Measurements from ENCODE around the gene UBASH3A.

DNA sequence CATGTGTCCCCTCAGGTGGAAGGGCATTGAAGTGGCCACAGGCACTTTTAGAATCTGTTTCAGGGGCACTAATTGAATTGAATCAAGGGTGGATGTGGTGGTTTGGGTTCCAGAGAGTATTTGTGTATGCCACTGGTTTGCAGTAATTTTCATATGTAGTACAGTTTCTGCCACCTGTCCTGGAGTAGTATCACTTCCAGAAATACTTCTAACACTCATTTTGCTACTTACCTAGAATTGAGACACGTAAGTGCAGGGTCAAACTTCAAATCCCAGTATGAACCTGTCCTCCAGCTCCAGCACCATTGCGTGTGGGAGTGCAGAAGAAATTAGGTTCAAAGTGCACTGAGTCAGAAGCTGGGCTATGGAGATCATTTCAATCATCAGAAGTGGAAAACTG lies 65.6 kb downstream of the UBASH3A start:
- TF ChIP-seq PHF8 (IDR thresholded peaks at IDR 0.05; ENCODE audit: borderline replicate concordance, low read depth), result no peak
- TF ChIP-seq JUN (IDR thresholded peaks at IDR 0.05), result no peak
- no peak for TF ChIP-seq TP53 (CRISPR knock-in tag; IDR thresholded peaks at IDR 0.05)
- TF ChIP-seq, protein P1, sequence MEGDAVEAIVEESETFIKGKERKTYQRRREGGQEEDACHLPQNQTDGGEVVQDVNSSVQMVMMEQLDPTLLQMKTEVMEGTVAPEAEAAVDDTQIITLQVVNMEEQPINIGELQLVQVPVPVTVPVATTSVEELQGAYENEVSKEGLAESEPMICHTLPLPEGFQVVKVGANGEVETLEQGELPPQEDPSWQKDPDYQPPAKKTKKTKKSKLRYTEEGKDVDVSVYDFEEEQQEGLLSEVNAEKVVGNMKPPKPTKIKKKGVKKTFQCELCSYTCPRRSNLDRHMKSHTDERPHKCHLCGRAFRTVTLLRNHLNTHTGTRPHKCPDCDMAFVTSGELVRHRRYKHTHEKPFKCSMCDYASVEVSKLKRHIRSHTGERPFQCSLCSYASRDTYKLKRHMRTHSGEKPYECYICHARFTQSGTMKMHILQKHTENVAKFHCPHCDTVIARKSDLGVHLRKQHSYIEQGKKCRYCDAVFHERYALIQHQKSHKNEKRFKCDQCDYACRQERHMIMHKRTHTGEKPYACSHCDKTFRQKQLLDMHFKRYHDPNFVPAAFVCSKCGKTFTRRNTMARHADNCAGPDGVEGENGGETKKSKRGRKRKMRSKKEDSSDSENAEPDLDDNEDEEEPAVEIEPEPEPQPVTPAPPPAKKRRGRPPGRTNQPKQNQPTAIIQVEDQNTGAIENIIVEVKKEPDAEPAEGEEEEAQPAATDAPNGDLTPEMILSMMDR (IDR thresholded peaks at IDR 0.05), result no peak
- no peak for TF ChIP-seq CBX2 (IDR thresholded peaks at IDR 0.05; ENCODE audit: borderline replicate concordance, low read depth)
- TF ChIP-seq POLR2A (IDR thresholded peaks at IDR 0.05; ENCODE audit: low read length), result no peak
- no peak for TF ChIP-seq MYC (IDR thresholded peaks at IDR 0.05; ENCODE audit: borderline replicate concordance, low read length)
- TF ChIP-seq HES2 (IDR thresholded peaks at IDR 0.05), result no peak

Measured in A549 (cell line).